ENCODE results near the gene ITGA8. TPM values are rescaled to one million over a fixed set of nuclear protein-coding genes. Genes with fewer than 3 reads are reported as not detected.

ITGA8 gene
- total and polyA plus RNA-seq, 10 donors: 1.7 to 60.3 (median 32.9) TPM

DNA sequence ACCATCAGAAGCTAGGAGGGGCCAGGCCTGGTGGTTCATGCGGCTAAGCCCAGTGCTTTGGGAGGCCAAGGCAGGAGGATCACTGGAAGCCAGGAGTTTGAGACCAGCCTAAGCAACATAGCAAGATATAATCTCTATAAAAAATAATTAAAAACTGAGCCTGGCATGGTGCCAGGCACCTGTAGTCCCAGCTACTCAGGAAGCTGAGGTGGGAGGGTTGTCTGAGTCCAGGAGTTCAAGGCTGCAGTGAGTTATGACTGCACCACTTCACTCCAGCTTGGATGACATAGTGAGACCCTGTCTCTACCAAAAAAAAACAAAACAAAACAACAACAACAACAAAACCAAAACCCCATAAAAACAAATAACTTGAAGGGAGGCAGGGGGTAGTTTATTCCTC, 175.7 kb downstream of the ITGA8 start:
- no peak overlapping the region for H3K27ac ChIP-seq
- WGBS, 5 donors: 88 to 100% (median 92%) methylated on average over 1 of the region's 1 CpG
- peaks cover 0 to 24% (median 0%) of the 10 kb centered on the region in 6 donors for H3K36me3 ChIP-seq
- no peak overlapping the region for H3K4me3 ChIP-seq
- intact Hi-C loops (cut with DNase I; ENCODE audit: low total_unique reads): no loop called here
- H3K27me3 ChIP-seq (replicated peaks in 1 of 7): no peaks in the 10 kb centered on the region
- peaks cover 0 to 11% (median 0%) of the 10 kb centered on the region in 8 donors for H3K9me3 ChIP-seq
- no peaks in the 10 kb centered on the region for H3K4me1 ChIP-seq
- no peak for DNase-seq
- TF ChIP-seq POLR2A (IDR thresholded peaks at IDR 0.05) (no peak), POLR2AphosphoS5 (IDR thresholded peaks at IDR 0.05) (no peak)
- TF ChIP-seq, protein P1, sequence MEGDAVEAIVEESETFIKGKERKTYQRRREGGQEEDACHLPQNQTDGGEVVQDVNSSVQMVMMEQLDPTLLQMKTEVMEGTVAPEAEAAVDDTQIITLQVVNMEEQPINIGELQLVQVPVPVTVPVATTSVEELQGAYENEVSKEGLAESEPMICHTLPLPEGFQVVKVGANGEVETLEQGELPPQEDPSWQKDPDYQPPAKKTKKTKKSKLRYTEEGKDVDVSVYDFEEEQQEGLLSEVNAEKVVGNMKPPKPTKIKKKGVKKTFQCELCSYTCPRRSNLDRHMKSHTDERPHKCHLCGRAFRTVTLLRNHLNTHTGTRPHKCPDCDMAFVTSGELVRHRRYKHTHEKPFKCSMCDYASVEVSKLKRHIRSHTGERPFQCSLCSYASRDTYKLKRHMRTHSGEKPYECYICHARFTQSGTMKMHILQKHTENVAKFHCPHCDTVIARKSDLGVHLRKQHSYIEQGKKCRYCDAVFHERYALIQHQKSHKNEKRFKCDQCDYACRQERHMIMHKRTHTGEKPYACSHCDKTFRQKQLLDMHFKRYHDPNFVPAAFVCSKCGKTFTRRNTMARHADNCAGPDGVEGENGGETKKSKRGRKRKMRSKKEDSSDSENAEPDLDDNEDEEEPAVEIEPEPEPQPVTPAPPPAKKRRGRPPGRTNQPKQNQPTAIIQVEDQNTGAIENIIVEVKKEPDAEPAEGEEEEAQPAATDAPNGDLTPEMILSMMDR (IDR thresholded peaks at IDR 0.05 in 8 of 11, conservative IDR thresholded peaks at IDR 0.05 in 3 of 11): no peak

DNA sequence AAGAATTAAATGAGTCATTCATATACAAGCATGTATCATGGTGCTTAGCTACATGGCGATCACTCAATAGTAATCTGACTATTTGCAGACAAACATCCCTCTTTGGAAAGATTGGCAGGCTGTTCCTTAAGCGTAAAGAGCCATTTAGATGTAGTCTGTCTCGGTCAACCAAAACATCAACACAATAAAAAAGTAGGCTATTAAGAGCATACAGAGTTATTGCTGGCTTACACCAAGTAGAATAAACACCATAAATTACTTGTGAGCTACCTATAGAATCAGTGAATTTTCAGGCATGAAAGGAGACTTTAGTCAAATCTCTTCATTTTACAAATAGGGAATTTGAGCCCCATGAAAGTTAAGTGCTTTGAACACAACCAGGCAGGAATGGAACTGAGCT, 176.9 kb downstream of the ITGA8 start:
- Histone ChIP-seq H3K36me3 (peaks cover 0 to 18% (median 0%) of the 10 kb centered on the region in 6 donors), H3K9me3 (peaks cover 0 to 11% (median 0%) of the 10 kb centered on the region in 8 donors), H3K27me3 (replicated peaks in 1 of 7) (no peaks in the 10 kb centered on the region), H3K4me3 (no peak overlapping the region), H3K27ac (no peak overlapping the region), H3K4me1 (no peaks in the 10 kb centered on the region)
- WGBS, 5 donors: 78 to 99% (median 93%) methylated on average over 3 of the region's 3 CpGs
- TF ChIP-seq, protein P1 (IDR thresholded peaks at IDR 0.05 in 8 of 11, conservative IDR thresholded peaks at IDR 0.05 in 3 of 11): no peak
- TF ChIP-seq POLR2A (IDR thresholded peaks at IDR 0.05): no peak
- no peak for TF ChIP-seq POLR2AphosphoS5 (IDR thresholded peaks at IDR 0.05)
- no peak for DNase-seq
- intact Hi-C loops (cut with DNase I; ENCODE audit: low total_unique reads): no loop called here

DNA sequence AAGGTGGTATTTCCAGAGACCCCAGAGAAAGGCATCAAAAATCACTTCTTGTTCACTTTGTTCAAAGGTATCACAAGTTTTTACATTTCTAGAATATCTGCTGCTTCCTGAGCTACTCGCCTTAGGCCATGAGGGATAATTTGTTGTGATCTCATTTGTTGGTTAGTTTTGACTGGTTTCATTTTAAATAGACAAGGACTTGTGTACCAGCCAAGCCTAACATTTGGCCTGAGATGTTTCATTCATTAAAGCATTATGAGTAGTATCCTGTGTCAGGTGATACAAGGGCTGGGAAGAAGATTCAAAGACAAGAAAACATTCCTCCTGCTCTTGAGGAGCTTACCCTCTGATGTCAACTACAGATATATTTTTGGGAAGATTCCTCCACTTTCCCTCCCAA, 178.3 kb downstream of the ITGA8 start:
- 67 to 95% (median 88%) methylated on average over 1 of the region's 1 CpG for WGBS, 5 donors
- TF ChIP-seq POLR2A (IDR thresholded peaks at IDR 0.05): no peak
- TF ChIP-seq POLR2AphosphoS5 (IDR thresholded peaks at IDR 0.05): no peak
- TF ChIP-seq, protein P1 (IDR thresholded peaks at IDR 0.05 in 8 of 11, conservative IDR thresholded peaks at IDR 0.05 in 3 of 11): no peak
- H3K4me3 ChIP-seq: no peak overlapping the region
- H3K4me1 ChIP-seq: no peaks in the 10 kb centered on the region
- no peak for DNase-seq
- intact Hi-C loops (cut with DNase I; ENCODE audit: low total_unique reads): no loop called here
- no peaks in the 10 kb centered on the region for H3K27me3 ChIP-seq (replicated peaks in 1 of 7)
- peaks cover 0 to 11% (median 0%) of the 10 kb centered on the region in 8 donors for H3K9me3 ChIP-seq
- no peak overlapping the region for H3K27ac ChIP-seq
- peaks cover 0 to 8% (median 0%) of the 10 kb centered on the region in 6 donors for H3K36me3 ChIP-seq

DNA sequence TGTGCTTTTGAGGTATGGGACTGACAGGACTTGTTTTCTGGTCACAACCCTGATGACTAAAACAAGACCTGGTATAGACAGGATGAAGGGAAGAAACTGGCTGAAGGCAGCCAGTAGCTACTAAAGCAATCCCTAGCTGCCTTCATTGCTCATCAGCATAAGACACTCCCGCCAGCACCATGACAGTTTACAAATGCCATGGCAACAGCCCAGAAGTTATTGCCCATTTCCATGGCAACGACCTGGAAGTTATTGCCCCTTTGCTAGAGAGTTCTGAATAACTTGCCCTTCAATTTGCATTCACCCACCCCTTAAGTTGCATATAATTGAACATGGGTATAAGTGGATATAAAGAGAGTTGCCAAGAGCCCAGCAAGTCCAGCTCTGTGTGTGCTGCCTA, 179.0 kb downstream of the ITGA8 start:
- no peak overlapping the region for H3K27ac ChIP-seq
- no peak overlapping the region for H3K4me3 ChIP-seq
- TF ChIP-seq POLR2AphosphoS5 (IDR thresholded peaks at IDR 0.05): no peak
- TF ChIP-seq, protein P1 (IDR thresholded peaks at IDR 0.05 in 8 of 11, conservative IDR thresholded peaks at IDR 0.05 in 3 of 11): no peak
- no peak for TF ChIP-seq POLR2A (IDR thresholded peaks at IDR 0.05)
- DNase-seq: no peak
- no peaks in the 10 kb centered on the region for H3K27me3 ChIP-seq (replicated peaks in 1 of 7)
- H3K4me1 ChIP-seq: no peaks in the 10 kb centered on the region
- intact Hi-C loops (cut with DNase I; ENCODE audit: low total_unique reads): no loop called here
- 66 to 80% (median 78%) methylated on average over 2 of the region's 2 CpGs for WGBS, 5 donors
- peaks cover 0 to 11% (median 0%) of the 10 kb centered on the region in 8 donors for H3K9me3 ChIP-seq
- H3K36me3 ChIP-seq: peaks cover 0 to 8% (median 0%) of the 10 kb centered on the region in 6 donors

Measured in spleen (tissue), 11 donors.